Measurements from ENCODE around the gene DNAH3.

DNA sequence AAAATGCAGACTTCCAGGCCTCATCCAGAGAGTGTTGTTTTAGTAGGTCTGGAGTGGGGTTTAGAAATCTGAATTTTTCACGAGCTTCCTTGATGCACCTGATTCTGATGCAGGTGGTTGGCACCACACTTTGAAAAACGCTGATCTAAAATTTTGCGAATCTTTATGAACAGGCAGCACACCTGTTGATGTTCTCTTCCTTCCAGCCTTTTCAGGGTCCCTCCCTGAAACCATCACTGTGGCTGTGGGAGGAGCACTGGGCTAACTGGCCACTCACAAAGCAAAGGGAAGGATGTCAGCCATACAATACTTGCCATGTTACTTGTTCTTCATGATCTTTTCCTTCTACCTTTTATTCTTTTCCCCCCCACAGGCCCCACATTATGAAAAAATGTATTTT is 22.0 kb upstream of the DNAH3 start:
- TF ChIP-seq, protein P1, sequence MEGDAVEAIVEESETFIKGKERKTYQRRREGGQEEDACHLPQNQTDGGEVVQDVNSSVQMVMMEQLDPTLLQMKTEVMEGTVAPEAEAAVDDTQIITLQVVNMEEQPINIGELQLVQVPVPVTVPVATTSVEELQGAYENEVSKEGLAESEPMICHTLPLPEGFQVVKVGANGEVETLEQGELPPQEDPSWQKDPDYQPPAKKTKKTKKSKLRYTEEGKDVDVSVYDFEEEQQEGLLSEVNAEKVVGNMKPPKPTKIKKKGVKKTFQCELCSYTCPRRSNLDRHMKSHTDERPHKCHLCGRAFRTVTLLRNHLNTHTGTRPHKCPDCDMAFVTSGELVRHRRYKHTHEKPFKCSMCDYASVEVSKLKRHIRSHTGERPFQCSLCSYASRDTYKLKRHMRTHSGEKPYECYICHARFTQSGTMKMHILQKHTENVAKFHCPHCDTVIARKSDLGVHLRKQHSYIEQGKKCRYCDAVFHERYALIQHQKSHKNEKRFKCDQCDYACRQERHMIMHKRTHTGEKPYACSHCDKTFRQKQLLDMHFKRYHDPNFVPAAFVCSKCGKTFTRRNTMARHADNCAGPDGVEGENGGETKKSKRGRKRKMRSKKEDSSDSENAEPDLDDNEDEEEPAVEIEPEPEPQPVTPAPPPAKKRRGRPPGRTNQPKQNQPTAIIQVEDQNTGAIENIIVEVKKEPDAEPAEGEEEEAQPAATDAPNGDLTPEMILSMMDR (IDR thresholded peaks at IDR 0.05; ENCODE audit: low read depth, low read length): no peak
- no peak for TF ChIP-seq EZH2phosphoT487 (IDR thresholded peaks at IDR 0.05; ENCODE audit: low read depth)
